Suprapubic skin (tissue), 4 donors: ENCODE measurements around the gene NPW. TPM values are rescaled to one million over a fixed set of nuclear protein-coding genes. Genes with fewer than 3 reads are reported as not detected.

Source experiments
- DNase-seq, 2 donors: peaks; one replicate each; pipeline ENCODE4 v3.0.0-alpha.2; 2019; ENCODE audit warnings: low spot score in 2 of 2
- H3K27ac ChIP-seq: fragments of 200-600 bp; sonication (generic); one replicate; pipeline ENCODE4 v1.5.1; 2019
- H3K27me3 ChIP-seq: fragments of 200-600 bp; sonication (generic); one replicate; pipeline ENCODE4 v1.5.1; 2019
- H3K36me3 ChIP-seq: fragments of 200-600 bp; sonication (generic); one replicate; pipeline ENCODE4 v1.5.1; 2019
- H3K4me1 ChIP-seq: fragments of 200-600 bp; sonication (generic); one replicate; pipeline ENCODE4 v1.5.1; 2019
- H3K4me3 ChIP-seq: fragments of 200-600 bp; sonication (generic); one replicate; pipeline ENCODE4 v1.5.1; 2019; ENCODE audit warnings: mild to moderate bottlenecking
- H3K9me3 ChIP-seq: fragments of 200-600 bp; sonication (generic); one replicate; pipeline ENCODE4 v1.5.1; 2019
- EP300 ChIP-seq: sonication (generic); formaldehyde crosslinking; IDR thresholded peaks from one replicate; pipeline ENCODE4 v1.6.1; 2017; ENCODE audit warnings: antibody characterized with exemption
- POLR2A ChIP-seq, 2 donors: fragments of 450-650 bp; IDR thresholded peaks; one replicate each; pipeline ENCODE4 v1.6.1; 2017; ENCODE audit warnings: antibody characterized with exemption in 2 of 2, mild to moderate bottlenecking in 2 of 2, moderate library complexity in 2 of 2
- POLR2AphosphoS5 ChIP-seq, 3 donors: sonication (generic); formaldehyde crosslinking; IDR thresholded peaks; one replicate each; pipeline ENCODE4 v1.6.1; 2017; ENCODE audit warnings: antibody characterized with exemption in 3 of 3
- WGBS: methylation state at CpG from one replicate; pipeline ENCODE4 v1.1.5; 2018; 5-methylcytosine and 5-hydroxymethylcytosine counted together
- total RNA-seq, 4 donors: library from RNA; depleted of rRNA; stranded (reverse); fragments of >200 nt; gene quantifications; one replicate each; pipeline ENCODE4 v1.1.0, GENCODE V29; 2016
- TF ChIP-seq, protein P1 (sequence below), 2 donors: fragments of 200-600 bp in 1 of 2; fragments of 450-650 bp in 1 of 2; sonication (generic) in 1 of 2; IDR thresholded peaks; one replicate each; pipeline ENCODE4 v1.5.1; 2016 to 2019; ENCODE audit warnings: antibody characterized with exemption in 2 of 2, mild to moderate bottlenecking in 1 of 2, moderate library complexity in 1 of 2

The NPW gene
- total RNA-seq, 4 donors from 2014 or later, result 0.65 to 5.6 (median 3.0) TPM; not detected in 1

DNA sequence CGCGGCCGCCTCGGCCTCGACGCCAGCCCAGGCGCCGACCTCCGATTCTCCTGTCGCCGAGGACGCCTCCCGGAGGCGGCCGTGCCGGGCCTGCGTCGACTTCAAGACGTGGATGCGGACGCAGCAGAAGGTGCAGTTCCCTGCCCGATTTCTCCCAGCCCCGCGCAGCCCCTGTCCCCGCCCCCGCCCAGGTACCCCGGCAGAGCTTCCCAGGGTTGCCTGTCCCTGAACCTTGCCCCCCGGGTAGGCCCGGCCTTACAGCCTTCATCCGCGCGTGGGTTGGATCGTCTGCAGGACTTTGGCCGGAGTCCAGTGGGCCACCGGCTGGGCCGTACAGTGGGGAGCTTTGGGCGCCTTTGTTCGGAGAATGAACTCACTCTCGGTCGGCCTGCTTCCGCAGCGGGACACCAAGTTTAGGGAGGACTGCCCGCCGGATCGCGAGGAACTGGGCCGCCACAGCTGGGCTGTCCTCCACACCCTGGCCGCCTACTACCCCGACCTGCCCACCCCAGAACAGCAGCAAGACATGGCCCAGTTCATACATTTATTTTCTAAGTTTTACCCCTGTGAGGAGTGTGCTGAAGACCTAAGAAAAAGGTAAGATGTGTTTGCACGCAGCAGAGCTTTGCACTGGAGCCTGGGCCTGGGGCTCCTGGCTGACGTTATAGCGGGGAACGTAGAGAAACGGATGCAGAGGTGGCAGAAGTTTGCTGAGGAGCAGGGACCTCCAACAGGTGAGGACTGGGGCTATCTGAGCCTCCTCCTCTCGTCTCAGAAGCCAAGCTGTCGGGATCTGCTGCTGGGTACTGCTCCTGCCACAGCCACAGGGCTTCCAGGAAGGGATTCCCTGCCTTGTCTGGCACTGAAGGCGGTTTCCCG lies 35.0 kb upstream of the NPW start:
- 19% methylated on average over 15 of the region's 58 CpGs for WGBS

DNA sequence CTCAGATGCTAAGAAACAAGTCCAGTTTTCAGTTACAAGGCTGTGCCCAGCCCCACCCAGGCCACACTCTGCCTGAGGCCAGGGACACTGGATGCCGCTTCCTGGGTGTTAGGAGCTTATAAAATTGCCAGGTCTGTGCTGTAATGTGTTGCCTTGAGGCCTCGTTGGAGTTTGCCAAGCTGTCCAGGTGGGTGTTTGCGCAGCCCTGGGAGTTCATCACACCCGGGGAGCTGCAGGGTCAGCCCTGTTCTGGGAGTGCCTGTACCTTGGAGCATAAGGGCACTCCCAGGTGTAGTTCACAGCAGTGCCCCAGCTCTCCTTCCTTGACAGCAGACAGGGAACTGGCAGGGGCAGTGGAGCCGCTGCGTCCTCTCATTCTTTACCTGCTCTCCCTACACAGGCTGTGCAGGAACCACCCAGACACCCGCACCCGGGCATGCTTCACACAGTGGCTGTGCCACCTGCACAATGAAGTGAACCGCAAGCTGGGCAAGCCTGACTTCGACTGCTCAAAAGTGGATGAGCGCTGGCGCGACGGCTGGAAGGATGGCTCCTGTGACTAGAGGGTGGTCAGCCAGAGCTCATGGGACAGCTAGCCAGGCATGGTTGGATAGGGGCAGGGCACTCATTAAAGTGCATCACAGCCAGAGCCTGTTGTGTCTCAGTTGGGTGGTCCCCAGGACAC lies 34.0 kb upstream of the NPW start:
- H3K4me1 ChIP-seq, result peaks cover 57% of the 10 kb centered on the region
- H3K27me3 ChIP-seq, result peaks cover 30% of the 10 kb centered on the region
- 81% methylated on average over 13 of the region's 14 CpGs for WGBS
- TF ChIP-seq POLR2A (IDR thresholded peaks at IDR 0.05) (no peak), POLR2AphosphoS5 (IDR thresholded peaks at IDR 0.05) (no peak), EP300 (no peak)
- peaks cover 12% of the 10 kb centered on the region for H3K36me3 ChIP-seq
- DNase-seq, result no peak
- H3K27ac ChIP-seq, result no peak overlapping the region
- H3K9me3 ChIP-seq, result no peaks in the 10 kb centered on the region
- H3K4me3 ChIP-seq, result no peak overlapping the region

More for the DNA sequence above, 35.0 kb upstream of the NPW start:
- TF ChIP-seq POLR2A (IDR thresholded peaks at IDR 0.05) (no peak), POLR2AphosphoS5 (IDR thresholded peaks at IDR 0.05) (no peak), EP300 (no peak)
- TF ChIP-seq, protein P1, sequence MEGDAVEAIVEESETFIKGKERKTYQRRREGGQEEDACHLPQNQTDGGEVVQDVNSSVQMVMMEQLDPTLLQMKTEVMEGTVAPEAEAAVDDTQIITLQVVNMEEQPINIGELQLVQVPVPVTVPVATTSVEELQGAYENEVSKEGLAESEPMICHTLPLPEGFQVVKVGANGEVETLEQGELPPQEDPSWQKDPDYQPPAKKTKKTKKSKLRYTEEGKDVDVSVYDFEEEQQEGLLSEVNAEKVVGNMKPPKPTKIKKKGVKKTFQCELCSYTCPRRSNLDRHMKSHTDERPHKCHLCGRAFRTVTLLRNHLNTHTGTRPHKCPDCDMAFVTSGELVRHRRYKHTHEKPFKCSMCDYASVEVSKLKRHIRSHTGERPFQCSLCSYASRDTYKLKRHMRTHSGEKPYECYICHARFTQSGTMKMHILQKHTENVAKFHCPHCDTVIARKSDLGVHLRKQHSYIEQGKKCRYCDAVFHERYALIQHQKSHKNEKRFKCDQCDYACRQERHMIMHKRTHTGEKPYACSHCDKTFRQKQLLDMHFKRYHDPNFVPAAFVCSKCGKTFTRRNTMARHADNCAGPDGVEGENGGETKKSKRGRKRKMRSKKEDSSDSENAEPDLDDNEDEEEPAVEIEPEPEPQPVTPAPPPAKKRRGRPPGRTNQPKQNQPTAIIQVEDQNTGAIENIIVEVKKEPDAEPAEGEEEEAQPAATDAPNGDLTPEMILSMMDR (IDR thresholded peaks at IDR 0.05), result no peak
- no peak for DNase-seq
- H3K36me3 ChIP-seq, result peaks cover 12% of the 10 kb centered on the region
- H3K27ac ChIP-seq, result peak overlapping the region; percentile 74
- peaks cover 58% of the 10 kb centered on the region for H3K4me1 ChIP-seq
- H3K9me3 ChIP-seq, result no peaks in the 10 kb centered on the region
- peaks cover 21% of the 10 kb centered on the region for H3K27me3 ChIP-seq
- H3K4me3 ChIP-seq, result peak overlapping the region; percentile 74

DNA sequence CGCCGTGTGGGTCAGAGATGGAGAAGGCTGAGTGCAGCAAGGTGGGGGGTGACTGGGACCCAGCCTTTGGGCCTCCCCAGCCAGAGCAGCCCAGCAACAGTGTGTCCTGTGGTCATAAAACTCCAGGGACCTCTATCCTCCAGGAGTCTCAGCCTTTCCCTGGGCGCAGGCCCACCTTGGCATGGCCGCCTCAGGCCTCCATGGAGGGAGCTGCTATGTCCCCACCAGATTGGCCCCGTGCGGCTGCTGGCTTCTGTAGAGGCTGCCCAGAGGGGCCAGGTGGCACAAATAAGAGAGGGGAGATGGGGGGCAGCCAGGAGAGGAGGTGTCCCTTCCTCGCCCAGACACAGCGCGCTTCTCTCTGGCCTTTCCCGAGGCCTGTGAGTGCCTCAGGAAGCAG lies 32.4 kb upstream of the NPW start:
- peaks cover 28% of the 10 kb centered on the region for H3K27me3 ChIP-seq
- peaks cover 12% of the 10 kb centered on the region for H3K36me3 ChIP-seq
- H3K27ac ChIP-seq, result no peak overlapping the region
- H3K4me3 ChIP-seq, result no peak overlapping the region
- H3K9me3 ChIP-seq, result no peaks in the 10 kb centered on the region
- H3K4me1 ChIP-seq, result peaks cover 62% of the 10 kb centered on the region
- TF ChIP-seq, protein P1 (IDR thresholded peaks at IDR 0.05), result no peak
- TF ChIP-seq POLR2AphosphoS5 (IDR thresholded peaks at IDR 0.05) (no peak), EP300 (no peak), POLR2A (IDR thresholded peaks at IDR 0.05) (no peak)
- 95% methylated on average over 9 of the region's 10 CpGs for WGBS
- no peak for DNase-seq

DNA sequence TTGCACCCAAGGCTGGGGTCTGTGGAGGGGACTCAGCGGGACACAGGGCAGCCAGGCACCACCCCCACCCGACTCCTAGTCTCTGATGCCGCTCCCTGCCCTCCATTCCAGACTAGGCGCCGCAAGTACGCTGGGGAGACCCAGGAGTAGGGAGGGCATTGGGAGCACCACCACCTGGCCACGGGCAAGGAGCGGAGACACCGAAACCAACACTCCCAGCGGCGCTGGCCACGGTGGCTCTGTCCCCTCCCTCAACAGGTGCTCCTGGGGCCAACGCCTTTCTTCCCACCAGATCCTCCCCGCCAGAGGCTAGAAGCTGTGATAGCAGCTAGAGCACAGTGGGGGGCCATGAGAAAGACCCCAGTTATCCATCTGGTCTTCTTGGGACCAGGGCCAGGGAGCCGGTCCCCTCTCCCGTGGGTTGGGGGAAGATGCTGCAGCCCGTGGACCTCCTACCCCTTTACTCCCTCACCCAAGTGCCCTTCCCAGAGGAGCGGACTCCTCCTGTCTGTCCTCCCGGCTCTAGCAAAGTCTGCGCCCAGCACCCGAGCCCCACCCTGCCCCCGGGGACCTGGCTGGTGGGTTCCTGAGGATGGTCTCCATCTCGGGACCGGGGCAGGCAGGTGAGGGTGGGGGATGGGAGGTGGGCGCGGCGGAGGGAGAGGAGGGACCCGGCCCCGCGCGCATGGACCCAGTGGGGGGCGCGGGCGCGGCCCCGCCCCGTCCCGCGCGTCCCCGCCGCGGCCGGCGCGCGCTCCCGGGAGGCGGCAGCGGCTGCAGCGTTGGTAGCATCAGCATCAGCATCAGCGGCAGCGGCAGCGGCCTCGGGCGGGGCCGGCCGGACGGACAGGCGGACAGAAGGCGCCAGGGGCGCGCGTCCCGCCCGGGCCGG lies 30.1 kb upstream of the NPW start, which contains the start of gene SYNGR3:
TSS of gene SYNGR3 (plus strand) at position 762 of the 892 bp plus-strand sequence. CDS start 133 bp downstream, outside the sequence.
- no peak for TF ChIP-seq POLR2A (IDR thresholded peaks at IDR 0.05)
- TF ChIP-seq, protein P1 (IDR thresholded peaks at IDR 0.05), result no peak
- H3K27ac ChIP-seq, result no peak within 1 kb of the TSS
- WGBS, result 6% methylated on average over 10 of the region's 67 CpGs
- H3K9me3 ChIP-seq, result no peaks in the 10 kb centered on the region
- H3K4me3 ChIP-seq, result peak within 1 kb of the TSS; percentile 49
- peaks cover 28% of the 10 kb centered on the region for H3K27me3 ChIP-seq
- H3K4me1 ChIP-seq, result peaks cover 52% of the 10 kb centered on the region
- H3K36me3 ChIP-seq, result peaks cover 12% of the 10 kb centered on the region
- DNase-seq, result no peak

DNA sequence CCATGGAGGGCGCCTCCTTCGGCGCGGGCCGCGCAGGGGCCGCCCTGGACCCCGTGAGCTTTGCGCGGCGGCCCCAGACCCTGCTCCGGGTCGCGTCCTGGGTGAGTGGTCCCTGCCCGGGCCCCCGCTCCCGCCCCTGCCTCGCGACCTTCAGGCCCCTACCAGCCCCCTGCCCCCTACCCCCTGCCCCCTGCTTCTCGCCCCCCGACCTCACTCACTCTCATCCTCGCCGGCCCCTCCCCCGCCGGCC lies 29.6 kb upstream of the NPW start:
- peak overlapping the region; percentile 49 for H3K4me3 ChIP-seq
- no peak overlapping the region for H3K27ac ChIP-seq
- WGBS, result no CpG with 5 or more reads among the region's 25 CpGs
- H3K27me3 ChIP-seq, result peaks cover 28% of the 10 kb centered on the region
- peaks cover 12% of the 10 kb centered on the region for H3K36me3 ChIP-seq
- DNase-seq, result no peak
- H3K9me3 ChIP-seq, result no peaks in the 10 kb centered on the region
- H3K4me1 ChIP-seq, result peaks cover 46% of the 10 kb centered on the region
- no peak for TF ChIP-seq EP300
- TF ChIP-seq, protein P1 (IDR thresholded peaks at IDR 0.05), result no peak
